Hepatocyte (in vitro differentiated cells): ENCODE measurements around the gene POLR1C. TPM values are rescaled to one million over a fixed set of nuclear protein-coding genes. Genes with fewer than 3 reads are reported as not detected.
"Not testable (repeated sequence)": the region's sequence is repeated elsewhere in the genome, so short reads cannot be mapped to it uniquely, and the experiment has no call there.

Source experiments
- DNase-seq: peaks from one replicate; pipeline ENCODE4 v3.0.0-alpha.2; 2016; ENCODE audit warnings: low spot score
- H2AFZ ChIP-seq: fragments of 200-600 bp; sonication (generic); 2 replicates; pipeline ENCODE4 v1.6.0; 2016; ENCODE audit warnings: antibody characterized with exemption, mild to moderate bottlenecking
- H3K27ac ChIP-seq: fragments of 200-600 bp; sonication (generic); 2 replicates; pipeline ENCODE4 v1.5.1; 2016; ENCODE audit warnings: mild to moderate bottlenecking
- H3K27me3 ChIP-seq: fragments of 200-600 bp; sonication (generic); 2 replicates; pipeline ENCODE4 v1.6.1; 2016
- H3K36me3 ChIP-seq: fragments of 200-600 bp; sonication (generic); replicated peaks from 2 replicates; pipeline ENCODE4 v1.5.1; 2016; ENCODE audit warnings: low read depth; ENCODE audit not compliant: insufficient read depth
- H3K4me1 ChIP-seq: fragments of 200-600 bp; sonication (generic); 2 replicates; pipeline ENCODE4 v1.5.1; 2016; ENCODE audit warnings: mild to moderate bottlenecking, moderate library complexity; ENCODE audit not compliant: insufficient read depth
- H3K4me2 ChIP-seq: fragments of 200-600 bp; sonication (generic); 2 replicates; pipeline ENCODE4 v1.6.0; 2016
- H3K4me3 ChIP-seq: fragments of 200-600 bp; sonication (generic); 2 replicates; pipeline ENCODE4 v1.5.1; 2016; ENCODE audit warnings: mild to moderate bottlenecking
- H3K79me2 ChIP-seq: fragments of 200-600 bp; sonication (generic); 2 replicates; pipeline ENCODE4 v1.6.0; 2017; ENCODE audit warnings: mild to moderate bottlenecking
- H3K9me2 ChIP-seq: fragments of 200-600 bp; sonication (generic); replicated peaks from 2 replicates; pipeline ENCODE4 v1.6.0; 2017; ENCODE audit warnings: mild to moderate bottlenecking; ENCODE audit not compliant: insufficient read depth
- H3K9me3 ChIP-seq: fragments of 200-600 bp; sonication (generic); 2 replicates; pipeline ENCODE4 v1.5.1; 2016; ENCODE audit warnings: low read depth, mild to moderate bottlenecking
- H4K20me1 ChIP-seq: fragments of 200-600 bp; sonication (generic); 2 replicates; pipeline ENCODE4 v1.6.0; 2016; ENCODE audit warnings: mild to moderate bottlenecking; ENCODE audit not compliant: insufficient read depth, poor library complexity, severe bottlenecking
- EZH2 ChIP-seq: fragments of 200-600 bp; sonication (generic); IDR thresholded peaks from 2 replicates; pipeline ENCODE4 v1.6.1; 2016; ENCODE audit warnings: antibody characterized with exemption, mild to moderate bottlenecking, borderline replicate concordance
- EZH2phosphoT487 ChIP-seq: fragments of 200-600 bp; sonication (generic); IDR thresholded peaks from one replicate; pipeline ENCODE4 v1.6.1; 2018; ENCODE audit warnings: antibody characterized with exemption, mild to moderate bottlenecking, low read depth, moderate library complexity; ENCODE audit not compliant: unreplicated experiment, severe bottlenecking
- WGBS: methylation state at CpG from one replicate; pipeline ENCODE4 v1.1.6; 2016; ENCODE audit warnings: low lambda C conversion rate; ENCODE audit errors: missing lambda C conversion rate; 5-methylcytosine and 5-hydroxymethylcytosine counted together
- polyA plus RNA-seq: library from polyadenylated mRNA; unstranded; fragments of >200 nt; fragmentation: Nextera tagmentation; extraction: Ambion mirVana; gene quantifications from 2 replicates; pipeline ENCODE4 v1.2.1, GENCODE V29; 2016
- total RNA-seq: library from RNA; depleted of rRNA; stranded (reverse); fragments of >200 nt; gene quantifications from 2 replicates; pipeline ENCODE4 v1.2.3, GENCODE V29; 2014
- TF ChIP-seq, protein P1 (sequence below): fragments of 200-600 bp; sonication (generic); IDR thresholded peaks from 2 replicates; pipeline ENCODE4 v1.5.1; 2016; ENCODE audit warnings: antibody characterized with exemption, mild to moderate bottlenecking; ENCODE audit not compliant: poor library complexity

Gene POLR1C
- total and polyA plus RNA-seq, 2 experiments from 2014 or later = 26.1 to 36.2 TPM

DNA sequence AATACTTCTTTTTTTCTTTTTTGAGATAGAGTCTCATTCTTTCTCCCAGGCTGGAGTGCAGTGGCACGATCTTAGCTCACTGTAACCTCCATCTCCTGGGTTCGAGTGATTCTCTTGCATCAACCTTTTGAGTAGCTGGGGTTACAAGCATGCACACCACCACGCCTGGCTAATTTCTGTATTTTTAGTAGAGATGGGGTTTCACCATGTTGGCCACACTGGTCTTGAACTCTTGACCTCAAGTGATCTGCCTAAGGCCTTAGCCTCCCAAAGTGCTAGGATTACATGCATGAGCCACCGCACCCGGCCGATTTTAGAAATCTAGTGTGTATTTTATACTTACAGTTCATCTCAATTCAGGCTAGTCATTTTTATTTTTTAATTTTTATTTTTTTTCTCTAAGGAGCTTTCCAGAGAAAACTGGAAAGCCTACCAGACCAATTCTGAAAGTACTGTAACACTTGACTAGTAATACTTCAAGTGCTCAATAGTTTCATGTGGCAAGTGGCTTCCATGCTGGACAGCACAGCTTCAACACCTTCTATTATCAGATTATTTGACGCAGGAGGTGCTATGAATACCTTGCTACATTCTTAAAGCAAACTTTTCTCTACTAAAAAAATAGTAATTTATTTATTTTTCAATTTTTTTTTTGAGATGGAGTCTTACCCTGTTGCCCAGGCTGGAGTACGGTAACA, 25.0 kb downstream of the POLR1C start:
- Histone ChIP-seq H3K4me2 (no peak overlapping the region), H3K27ac (no peak overlapping the region), H3K27me3 (no peaks in the 10 kb centered on the region), H3K36me3 (no peaks in the 10 kb centered on the region), H3K9me3 (no peaks in the 10 kb centered on the region), H4K20me1 (no peaks in the 10 kb centered on the region), H3K4me3 (no peak overlapping the region), H2AFZ (no peak overlapping the region), H3K4me1 (no peaks in the 10 kb centered on the region), H3K79me2 (no peaks in the 10 kb centered on the region), H3K9me2 (no peaks in the 10 kb centered on the region)
- TF ChIP-seq EZH2phosphoT487 (no peak), EZH2 (no peak)
- TF ChIP-seq, protein P1, sequence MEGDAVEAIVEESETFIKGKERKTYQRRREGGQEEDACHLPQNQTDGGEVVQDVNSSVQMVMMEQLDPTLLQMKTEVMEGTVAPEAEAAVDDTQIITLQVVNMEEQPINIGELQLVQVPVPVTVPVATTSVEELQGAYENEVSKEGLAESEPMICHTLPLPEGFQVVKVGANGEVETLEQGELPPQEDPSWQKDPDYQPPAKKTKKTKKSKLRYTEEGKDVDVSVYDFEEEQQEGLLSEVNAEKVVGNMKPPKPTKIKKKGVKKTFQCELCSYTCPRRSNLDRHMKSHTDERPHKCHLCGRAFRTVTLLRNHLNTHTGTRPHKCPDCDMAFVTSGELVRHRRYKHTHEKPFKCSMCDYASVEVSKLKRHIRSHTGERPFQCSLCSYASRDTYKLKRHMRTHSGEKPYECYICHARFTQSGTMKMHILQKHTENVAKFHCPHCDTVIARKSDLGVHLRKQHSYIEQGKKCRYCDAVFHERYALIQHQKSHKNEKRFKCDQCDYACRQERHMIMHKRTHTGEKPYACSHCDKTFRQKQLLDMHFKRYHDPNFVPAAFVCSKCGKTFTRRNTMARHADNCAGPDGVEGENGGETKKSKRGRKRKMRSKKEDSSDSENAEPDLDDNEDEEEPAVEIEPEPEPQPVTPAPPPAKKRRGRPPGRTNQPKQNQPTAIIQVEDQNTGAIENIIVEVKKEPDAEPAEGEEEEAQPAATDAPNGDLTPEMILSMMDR = no peak
- WGBS = 96% methylated on average over 8 of the region's 8 CpGs
- DNase-seq = no peak

DNA sequence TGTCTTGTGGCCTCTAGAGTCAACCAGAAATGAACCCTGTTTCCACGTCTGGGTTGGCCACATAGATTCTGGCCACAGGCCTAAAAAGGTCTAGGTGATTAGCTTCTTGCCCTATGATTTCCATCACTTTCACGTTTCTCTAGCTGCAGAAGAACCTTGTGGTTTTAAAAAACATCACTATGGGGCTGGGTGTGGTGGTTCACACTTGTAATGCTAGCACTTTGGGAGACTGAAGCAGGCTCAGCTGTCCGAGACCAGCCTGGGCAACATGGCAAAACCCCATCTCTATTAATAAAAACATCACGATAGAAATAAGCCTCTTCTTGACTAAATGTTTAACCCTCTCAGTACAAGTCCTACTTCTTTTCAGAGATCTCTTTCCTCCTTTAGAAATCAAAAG, 27.6 kb downstream of the POLR1C start:
- H3K4me1 ChIP-seq = no peaks in the 10 kb centered on the region
- TF ChIP-seq EZH2phosphoT487 = no peak
- TF ChIP-seq, protein P1 = no peak
- no peak for TF ChIP-seq EZH2
- no peak overlapping the region for H2AFZ ChIP-seq
- H3K27me3 ChIP-seq = no peaks in the 10 kb centered on the region
- no peak overlapping the region for H3K4me2 ChIP-seq
- no peak overlapping the region for H3K27ac ChIP-seq
- 95% methylated on average over 4 of the region's 4 CpGs for WGBS
- no peaks in the 10 kb centered on the region for H3K36me3 ChIP-seq
- no peaks in the 10 kb centered on the region for H3K79me2 ChIP-seq
- no peak for DNase-seq
- no peaks in the 10 kb centered on the region for H4K20me1 ChIP-seq
- no peaks in the 10 kb centered on the region for H3K9me3 ChIP-seq
- H3K4me3 ChIP-seq = no peak overlapping the region
- no peaks in the 10 kb centered on the region for H3K9me2 ChIP-seq

DNA sequence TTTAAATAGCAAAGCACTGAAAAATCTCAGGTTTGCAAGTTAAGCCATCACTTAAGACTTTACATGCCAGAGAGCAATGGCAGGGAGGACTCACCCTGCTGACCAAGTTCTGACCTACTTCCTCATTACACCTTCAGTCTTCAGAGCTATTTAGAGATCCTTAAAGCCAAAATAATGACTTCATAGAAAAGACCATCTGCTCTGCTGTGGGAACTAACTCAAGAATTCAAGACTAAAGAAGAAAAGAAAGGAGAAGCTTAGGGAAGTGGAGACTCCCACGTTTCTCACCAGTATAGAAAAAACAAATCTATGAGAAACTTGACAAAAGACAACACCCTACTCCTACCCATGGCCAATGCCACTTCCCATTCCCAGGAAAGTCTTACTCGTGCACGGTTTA, 30.3 kb downstream of the POLR1C start:
- H3K79me2 ChIP-seq = no peaks in the 10 kb centered on the region
- DNase-seq = no peak
- WGBS = 91% methylated on average over 3 of the region's 3 CpGs
- no peak overlapping the region for H3K4me2 ChIP-seq
- no peaks in the 10 kb centered on the region for H3K9me2 ChIP-seq
- H3K4me3 ChIP-seq = no peak overlapping the region
- H3K36me3 ChIP-seq = no peaks in the 10 kb centered on the region
- no peak overlapping the region for H2AFZ ChIP-seq
- H4K20me1 ChIP-seq = no peaks in the 10 kb centered on the region
- TF ChIP-seq EZH2phosphoT487 = no peak
- no peak for TF ChIP-seq EZH2
- TF ChIP-seq, protein P1 = no peak
- no peaks in the 10 kb centered on the region for H3K27me3 ChIP-seq
- no peaks in the 10 kb centered on the region for H3K4me1 ChIP-seq
- no peaks in the 10 kb centered on the region for H3K9me3 ChIP-seq
- no peak overlapping the region for H3K27ac ChIP-seq

DNA sequence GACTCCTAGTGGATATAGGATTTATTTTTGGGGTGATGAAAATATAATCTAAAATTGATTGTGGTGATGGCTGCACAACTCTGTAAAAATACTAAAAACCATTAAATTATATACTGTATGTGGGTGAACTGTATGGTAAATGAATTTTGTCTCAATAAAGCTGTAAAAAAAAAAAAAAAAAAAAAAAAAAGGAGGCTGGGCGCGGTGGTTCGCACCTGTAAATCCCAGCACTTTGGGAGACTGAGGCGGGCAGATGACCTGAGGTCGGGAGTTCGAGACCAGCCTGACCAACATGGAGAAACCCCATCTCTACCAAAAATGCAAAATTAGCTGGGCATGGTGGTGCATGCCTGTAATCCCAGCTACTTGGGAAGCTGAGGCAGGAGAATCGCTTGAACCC, 40.7 kb downstream of the POLR1C start:
- H3K9me3 ChIP-seq, H3K27ac ChIP-seq, H3K4me3 ChIP-seq, H4K20me1 ChIP-seq, H3K9me2 ChIP-seq, H3K36me3 ChIP-seq, H3K79me2 ChIP-seq, DNase-seq, H3K27me3 ChIP-seq, H3K4me1 ChIP-seq, H2AFZ ChIP-seq, H3K4me2 ChIP-seq: not testable (repeated sequence)
- WGBS = 98% methylated on average over 7 of the region's 7 CpGs
